ENCODE data around the gene MAP3K19.

The MAP3K19 gene

GRCh38 chr2:134919341-134920210 lies 127.7 kb downstream of the MAP3K19 start:
- H3K4me3 ChIP-seq (replicated peaks in 1 of 2; ENCODE audit: low read depth in 2 of 2, low read length in 2 of 2), result peak overlapping the region; percentile 82 to 93
- TF ChIP-seq, protein P1, sequence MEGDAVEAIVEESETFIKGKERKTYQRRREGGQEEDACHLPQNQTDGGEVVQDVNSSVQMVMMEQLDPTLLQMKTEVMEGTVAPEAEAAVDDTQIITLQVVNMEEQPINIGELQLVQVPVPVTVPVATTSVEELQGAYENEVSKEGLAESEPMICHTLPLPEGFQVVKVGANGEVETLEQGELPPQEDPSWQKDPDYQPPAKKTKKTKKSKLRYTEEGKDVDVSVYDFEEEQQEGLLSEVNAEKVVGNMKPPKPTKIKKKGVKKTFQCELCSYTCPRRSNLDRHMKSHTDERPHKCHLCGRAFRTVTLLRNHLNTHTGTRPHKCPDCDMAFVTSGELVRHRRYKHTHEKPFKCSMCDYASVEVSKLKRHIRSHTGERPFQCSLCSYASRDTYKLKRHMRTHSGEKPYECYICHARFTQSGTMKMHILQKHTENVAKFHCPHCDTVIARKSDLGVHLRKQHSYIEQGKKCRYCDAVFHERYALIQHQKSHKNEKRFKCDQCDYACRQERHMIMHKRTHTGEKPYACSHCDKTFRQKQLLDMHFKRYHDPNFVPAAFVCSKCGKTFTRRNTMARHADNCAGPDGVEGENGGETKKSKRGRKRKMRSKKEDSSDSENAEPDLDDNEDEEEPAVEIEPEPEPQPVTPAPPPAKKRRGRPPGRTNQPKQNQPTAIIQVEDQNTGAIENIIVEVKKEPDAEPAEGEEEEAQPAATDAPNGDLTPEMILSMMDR (IDR thresholded peaks at IDR 0.05; ENCODE audit: low read depth, low read length), result no peak
- DNase-seq (ENCODE audit: low read depth in 2 of 2), result peak in 1 of 2 donors; percentile 40

GRCh38 chr2:134918526-134919340 lies 128.5 kb downstream of the MAP3K19 start, which contains the start of gene CCNT2:
Gene CCNT2 (plus strand): TSS chr2:134918822. CDS start chr2:134918855, 33 bp downstream.
- peak; percentile 99 to 100 for DNase-seq (ENCODE audit: low read depth in 2 of 2)
- peak within 1 kb of the TSS; percentile 82 to 93 for H3K4me3 ChIP-seq (replicated peaks in 1 of 2; ENCODE audit: low read depth in 2 of 2, low read length in 2 of 2)
- TF ChIP-seq, protein P1 (IDR thresholded peaks at IDR 0.05; ENCODE audit: low read depth, low read length), result no peak

DNA sequence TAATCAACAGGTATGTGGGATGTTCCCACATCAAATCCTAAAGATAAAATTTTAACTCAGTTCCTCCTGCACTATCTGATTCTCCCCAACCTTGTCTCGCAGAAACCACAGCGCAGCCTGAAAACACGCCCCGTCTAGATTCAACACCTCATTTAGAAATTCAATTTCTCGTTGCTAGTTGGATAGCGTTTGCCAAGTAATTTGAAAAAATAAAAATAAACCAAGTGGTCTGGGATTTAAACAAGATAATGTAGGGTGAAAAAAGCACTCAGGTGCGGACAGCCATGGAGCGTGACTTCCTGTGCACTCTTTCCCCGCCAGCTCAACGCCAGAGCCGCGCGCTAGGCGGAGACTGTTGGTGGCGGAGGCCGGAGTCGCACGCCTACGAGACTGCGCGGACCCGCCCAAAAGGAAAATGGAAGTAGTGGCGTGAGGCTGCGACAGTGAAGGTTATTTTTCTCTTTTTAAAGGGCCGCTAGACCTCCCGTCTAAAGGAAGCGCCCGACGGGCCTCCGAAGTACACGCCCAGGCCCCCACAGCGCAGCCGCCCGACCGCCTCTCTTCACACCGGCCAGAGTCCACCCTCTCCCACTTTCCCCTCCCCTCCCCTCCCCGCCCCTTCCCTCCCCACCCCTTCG lies 129.2 kb downstream of the MAP3K19 start:
- peak overlapping the region; percentile 82 to 93 for H3K4me3 ChIP-seq (replicated peaks in 1 of 2; ENCODE audit: low read depth in 2 of 2, low read length in 2 of 2)
- DNase-seq (ENCODE audit: low read depth in 2 of 2), result no peak
- TF ChIP-seq, protein P1 (IDR thresholded peaks at IDR 0.05; ENCODE audit: low read depth, low read length), result peak; percentile 37

GRCh38 chr2:134917360-134917865 lies 129.8 kb downstream of the MAP3K19 start:
- TF ChIP-seq, protein P1 (IDR thresholded peaks at IDR 0.05; ENCODE audit: low read depth, low read length), result no peak
- peak overlapping the region; percentile 82 to 93 for H3K4me3 ChIP-seq (replicated peaks in 1 of 2; ENCODE audit: low read depth in 2 of 2, low read length in 2 of 2)
- no peak for DNase-seq (ENCODE audit: low read depth in 2 of 2)

Data from cardiac fibroblast (primary cell).